Panc1 (cell line): ENCODE data around the gene DNMT3L. TPM values are rescaled to one million over a fixed set of nuclear protein-coding genes. Genes with fewer than 3 reads are reported as not detected.

Experiments
- ATAC-seq: fragments of 200-7000 bp; cut with Tn5 transposase; 2 replicates; pipeline ENCODE4 v1.9.1; 2020; ENCODE audit warnings: mild to moderate bottlenecking, moderate library complexity
- BruUV-seq: library from RNA; stranded (reverse); fragments of 400-500 nt; replicated peaks from 2 replicates; lab custom pipeline; 2021; lab: Mats Ljungman, UMichigan
- CTCF ChIA-PET: fragments of 300-600 bp; sonication (Branson Sonifier 250); formaldehyde crosslinking; loops from one replicate; lab custom pipeline; 2022; ENCODE audit warnings: antibody characterized with exemption; lab: Charles Lee
- POLR2A ChIA-PET: fragments of 300-600 bp; sonication (Branson Sonifier 250); formaldehyde crosslinking; loops from one replicate; lab custom pipeline; 2022; ENCODE audit warnings: antibody characterized with exemption; lab: Charles Lee
- DNase-seq: peaks from one replicate; pipeline ENCODE4 v3.0.0-alpha.2; 2010; ENCODE audit warnings: low read depth, low spot score
- H3K27ac ChIP-seq: 2 replicates; pipeline ENCODE4 v1.5.1; 2011; ENCODE audit warnings: mild to moderate bottlenecking, low read length, inconsistent platforms
- H3K27me3 ChIP-seq: fragments of 200-500 bp; sonication (Bioruptor generic); 2 replicates; pipeline ENCODE4 v1.6.0; 2014; ENCODE audit warnings: low read length, inconsistent platforms; ENCODE audit not compliant: control insufficient read depth, insufficient read depth
- H3K36me3 ChIP-seq: fragments of 200-500 bp; sonication (Bioruptor generic); 2 replicates; pipeline ENCODE4 v1.5.1; 2014; ENCODE audit warnings: inconsistent platforms, mild to moderate bottlenecking, low read length, moderate library complexity; ENCODE audit not compliant: control insufficient read depth, insufficient read depth
- H3K4me1 ChIP-seq: 2 replicates; pipeline ENCODE4 v1.5.1; 2011; ENCODE audit warnings: inconsistent platforms, mild to moderate bottlenecking, low read length, moderate library complexity; ENCODE audit not compliant: control insufficient read depth, insufficient read depth
- H3K4me3 ChIP-seq, 2 experiments: 2 replicates each; pipeline ENCODE4 v1.5.1; 2011 to 2012; ENCODE audit warnings: low read depth in 2 of 2, low read length in 2 of 2, mild to moderate bottlenecking in 2 of 2, inconsistent platforms in 1 of 2, moderate library complexity in 1 of 2
- H3K9me3 ChIP-seq: fragments of 200-500 bp; sonication (Bioruptor generic); 2 replicates; pipeline ENCODE4 v1.5.1; 2014; ENCODE audit warnings: low read depth, mild to moderate bottlenecking, inconsistent platforms, low read length, moderate library complexity; ENCODE audit not compliant: control insufficient read depth, insufficient read depth
- CTCF ChIP-seq: fragments of 450-650 bp; IDR thresholded peaks from 2 replicates; pipeline ENCODE4 v1.5.1; 2017; ENCODE audit warnings: mild to moderate bottlenecking
- POLR2AphosphoS5 ChIP-seq: IDR thresholded peaks from 2 replicates; pipeline ENCODE4 v1.6.1; 2012; ENCODE audit warnings: mild to moderate bottlenecking, low read depth, low read length, moderate library complexity
- SIN3A ChIP-seq: IDR thresholded peaks from 2 replicates; pipeline ENCODE4 v1.6.1; 2012; ENCODE audit warnings: low read depth, mild to moderate bottlenecking, low read length, moderate library complexity, borderline replicate concordance; ENCODE audit not compliant: insufficient read depth
- TCF7L2 ChIP-seq: IDR thresholded peaks from 2 replicates; pipeline ENCODE4 v1.6.1; 2011; ENCODE audit warnings: mild to moderate bottlenecking, low read depth, low read length, inconsistent platforms
- in situ Hi-C: cut with HindIII; loops from 2 replicates; pipeline ENCODE4 v1.10.0; 2016; ENCODE audit warnings: low sequenced_read_pairs, low pct_unique_long_range_greater_than_20kb
- intact Hi-C: fragments of 100-400 bp; cut with micrococcal nuclease; formaldehyde crosslinking; loops from one replicate; pipeline ENCODE4 v1.10.0; 2022; ENCODE audit not compliant: unreplicated experiment
- total RNA-seq: library from RNA; stranded (reverse); gene quantifications from one replicate; pipeline ENCODE4 v1.2.1, GENCODE V29; 2021; ENCODE audit not compliant: unreplicated experiment
- TF ChIP-seq, protein P1 (sequence below), 2 experiments: IDR thresholded peaks; 2 replicates each; pipeline ENCODE4 v1.6.1; 2011 to 2012; ENCODE audit warnings: low read depth in 2 of 2, control low read depth in 1 of 2, low read length in 1 of 2, mild to moderate bottlenecking in 1 of 2, moderate library complexity in 1 of 2; ENCODE audit not compliant: insufficient read depth in 1 of 2

The DNMT3L gene
- total RNA-seq, 1 experiment from 2014 or later: not detected

DNA sequence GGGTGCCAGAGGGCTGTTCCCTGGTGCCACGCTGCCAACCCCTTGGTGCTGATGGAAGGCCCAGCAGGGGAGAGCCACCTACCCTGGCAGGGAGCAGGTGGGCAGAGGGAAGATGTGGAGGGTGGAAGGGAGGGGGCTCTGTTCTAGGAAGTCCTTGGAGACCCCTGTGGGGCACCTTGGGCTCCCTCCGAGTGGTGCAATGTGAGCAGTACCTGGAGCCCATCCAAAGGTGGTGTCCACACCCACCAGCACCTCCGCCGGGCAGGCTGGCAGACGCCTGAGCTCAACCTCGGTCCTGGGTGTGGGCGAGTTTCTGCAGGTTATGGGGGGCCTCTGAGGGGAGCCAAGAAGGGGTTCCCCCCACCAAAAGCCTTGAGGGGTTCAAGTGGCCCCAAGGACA, 11.3 kb upstream of the DNMT3L start:
- no peak overlapping the region for H3K4me3 ChIP-seq
- H3K9me3 ChIP-seq: no peaks in the 10 kb centered on the region
- ChIA-PET POLR2A (no interaction called here), CTCF (interaction anchor here (0.7 kb wide), 1 partner anchor 320 kb away, joined by 3 read pairs; no protein-coding TSS in a partner anchor)
- no peak for TF ChIP-seq TCF7L2
- intact Hi-C loops (no loop called here), in situ Hi-C loops (no loop called here)
- H3K36me3 ChIP-seq: no peaks in the 10 kb centered on the region
- ATAC-seq: no peak
- no TSS peak for BruUV-seq
- H3K27me3 ChIP-seq: no peaks in the 10 kb centered on the region
- H3K4me1 ChIP-seq: no peaks in the 10 kb centered on the region
- H3K27ac ChIP-seq: no peak overlapping the region
- no peak for DNase-seq

DNA sequence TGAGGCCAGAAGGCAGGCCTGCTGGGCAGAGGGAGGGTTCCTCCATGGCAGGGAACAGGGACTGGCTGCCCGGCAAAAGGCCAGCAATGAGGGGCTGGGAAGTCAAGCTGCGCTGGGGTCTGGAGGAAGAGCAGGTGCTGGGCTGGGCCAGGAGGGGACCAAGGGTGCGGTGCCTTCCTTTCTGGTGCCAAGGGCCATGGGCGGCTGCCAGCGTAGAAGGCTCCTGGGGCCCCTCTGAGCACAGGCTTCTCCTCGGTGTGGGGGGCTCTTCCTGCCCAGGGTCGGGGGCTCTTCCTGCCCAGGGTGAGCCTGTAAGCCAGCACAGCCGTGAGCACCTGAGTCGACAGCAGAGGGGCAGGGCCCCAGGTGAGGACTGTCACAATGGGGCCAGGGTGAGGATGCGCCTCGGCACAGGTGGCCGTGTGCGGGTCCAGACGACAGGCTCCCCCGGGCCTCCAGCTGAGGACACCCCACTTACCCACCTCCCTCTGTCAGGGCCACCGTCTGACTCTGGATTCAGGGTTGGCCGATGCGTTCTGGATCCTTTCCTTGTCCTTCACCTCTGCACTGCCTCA, 10.7 kb upstream of the DNMT3L start:
- Histone ChIP-seq H3K27ac (no peak overlapping the region), H3K27me3 (no peaks in the 10 kb centered on the region), H3K4me1 (no peaks in the 10 kb centered on the region), H3K4me3 (no peak overlapping the region), H3K36me3 (no peaks in the 10 kb centered on the region), H3K9me3 (no peaks in the 10 kb centered on the region)
- POLR2A ChIA-PET: no interaction called here
- DNase-seq (no peak), ATAC-seq (no peak)
- intact Hi-C loops: no loop called here
- in situ Hi-C loops: no loop called here
- CTCF ChIA-PET: no interaction called here
- no TSS peak for BruUV-seq
- TF ChIP-seq, protein P1, sequence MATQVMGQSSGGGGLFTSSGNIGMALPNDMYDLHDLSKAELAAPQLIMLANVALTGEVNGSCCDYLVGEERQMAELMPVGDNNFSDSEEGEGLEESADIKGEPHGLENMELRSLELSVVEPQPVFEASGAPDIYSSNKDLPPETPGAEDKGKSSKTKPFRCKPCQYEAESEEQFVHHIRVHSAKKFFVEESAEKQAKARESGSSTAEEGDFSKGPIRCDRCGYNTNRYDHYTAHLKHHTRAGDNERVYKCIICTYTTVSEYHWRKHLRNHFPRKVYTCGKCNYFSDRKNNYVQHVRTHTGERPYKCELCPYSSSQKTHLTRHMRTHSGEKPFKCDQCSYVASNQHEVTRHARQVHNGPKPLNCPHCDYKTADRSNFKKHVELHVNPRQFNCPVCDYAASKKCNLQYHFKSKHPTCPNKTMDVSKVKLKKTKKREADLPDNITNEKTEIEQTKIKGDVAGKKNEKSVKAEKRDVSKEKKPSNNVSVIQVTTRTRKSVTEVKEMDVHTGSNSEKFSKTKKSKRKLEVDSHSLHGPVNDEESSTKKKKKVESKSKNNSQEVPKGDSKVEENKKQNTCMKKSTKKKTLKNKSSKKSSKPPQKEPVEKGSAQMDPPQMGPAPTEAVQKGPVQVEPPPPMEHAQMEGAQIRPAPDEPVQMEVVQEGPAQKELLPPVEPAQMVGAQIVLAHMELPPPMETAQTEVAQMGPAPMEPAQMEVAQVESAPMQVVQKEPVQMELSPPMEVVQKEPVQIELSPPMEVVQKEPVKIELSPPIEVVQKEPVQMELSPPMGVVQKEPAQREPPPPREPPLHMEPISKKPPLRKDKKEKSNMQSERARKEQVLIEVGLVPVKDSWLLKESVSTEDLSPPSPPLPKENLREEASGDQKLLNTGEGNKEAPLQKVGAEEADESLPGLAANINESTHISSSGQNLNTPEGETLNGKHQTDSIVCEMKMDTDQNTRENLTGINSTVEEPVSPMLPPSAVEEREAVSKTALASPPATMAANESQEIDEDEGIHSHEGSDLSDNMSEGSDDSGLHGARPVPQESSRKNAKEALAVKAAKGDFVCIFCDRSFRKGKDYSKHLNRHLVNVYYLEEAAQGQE (IDR thresholded peaks at IDR 0.05; ENCODE audit: insufficient read depth in 1 of 2, low read depth in 2 of 2, low read length in 1 of 2): no peak
- TF ChIP-seq TCF7L2 (no peak), POLR2AphosphoS5 (no peak), SIN3A (no peak), CTCF (no peak)

DNA sequence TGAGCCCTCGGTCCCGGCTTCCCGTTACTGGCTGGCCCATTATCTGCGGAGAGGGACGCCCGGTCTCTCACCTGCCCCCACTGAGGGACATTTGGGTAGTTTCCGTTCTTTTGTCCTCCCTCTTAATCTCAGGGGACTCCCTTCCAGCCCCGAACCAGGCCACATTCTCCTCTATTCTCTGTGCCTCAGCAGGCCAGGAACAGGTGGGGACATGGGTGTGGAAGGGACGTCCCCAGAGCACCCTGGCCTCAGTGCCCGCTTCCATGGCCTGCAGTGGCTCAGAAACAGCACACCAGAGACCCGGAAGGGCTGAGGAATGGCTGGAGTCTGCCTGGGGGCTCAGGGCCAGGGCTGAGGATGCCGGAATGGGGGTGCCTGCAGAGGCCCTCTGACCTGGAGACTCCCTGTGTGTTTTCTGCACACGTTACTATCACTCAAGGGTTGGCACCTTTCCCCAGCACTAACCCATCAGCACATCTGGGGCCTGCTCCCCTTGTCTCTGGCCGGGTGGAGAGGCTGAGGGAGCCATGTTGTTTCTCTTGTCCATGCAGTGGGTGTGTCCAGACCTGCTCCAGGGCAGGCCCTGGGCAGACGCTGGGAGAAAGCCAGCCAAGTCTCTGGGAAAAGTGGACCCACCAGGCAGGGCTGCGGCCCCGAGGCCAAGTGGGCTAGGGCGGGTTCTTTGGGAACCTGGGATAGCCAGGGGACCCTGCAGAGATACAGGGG, 10.0 kb upstream of the DNMT3L start:
- intact Hi-C loops: no loop called here
- H3K27ac ChIP-seq: no peak overlapping the region
- in situ Hi-C loops: no loop called here
- ChIA-PET CTCF (no interaction called here), POLR2A (no interaction called here)
- TF ChIP-seq SIN3A: no peak
- no peak for TF ChIP-seq TCF7L2
- no peak for TF ChIP-seq CTCF
- TF ChIP-seq, protein P1 (IDR thresholded peaks at IDR 0.05; ENCODE audit: insufficient read depth in 1 of 2, low read depth in 2 of 2, low read length in 1 of 2): no peak
- TF ChIP-seq POLR2AphosphoS5: no peak
- DNase-seq (no peak), ATAC-seq (no peak)
- no peaks in the 10 kb centered on the region for H3K27me3 ChIP-seq
- no TSS peak for BruUV-seq
- H3K9me3 ChIP-seq: no peaks in the 10 kb centered on the region
- H3K4me3 ChIP-seq: no peak overlapping the region
- no peaks in the 10 kb centered on the region for H3K36me3 ChIP-seq
- no peaks in the 10 kb centered on the region for H3K4me1 ChIP-seq
